Measurements from ENCODE around the gene ST6GALNAC3.

DNA sequence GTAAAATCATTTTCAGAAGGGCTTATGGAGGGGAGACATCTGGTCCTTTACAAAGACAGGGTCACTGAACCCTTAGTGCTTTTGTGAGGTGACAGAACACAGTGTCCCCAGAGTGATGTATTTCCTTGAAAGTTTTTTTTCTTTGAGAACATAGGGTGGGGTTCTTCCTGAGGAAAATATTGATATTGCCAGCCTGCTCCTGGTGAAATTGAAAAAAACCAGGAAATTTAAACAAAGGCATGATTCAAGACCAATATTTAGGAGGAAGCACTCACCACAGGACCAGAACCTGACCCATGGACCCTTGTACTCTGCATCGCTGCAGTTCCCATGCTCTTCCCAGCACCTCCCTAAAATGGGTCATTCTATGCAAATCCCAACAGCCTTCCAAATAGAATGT, 63.7 kb downstream of the ST6GALNAC3 start:
- TF ChIP-seq, protein P1, sequence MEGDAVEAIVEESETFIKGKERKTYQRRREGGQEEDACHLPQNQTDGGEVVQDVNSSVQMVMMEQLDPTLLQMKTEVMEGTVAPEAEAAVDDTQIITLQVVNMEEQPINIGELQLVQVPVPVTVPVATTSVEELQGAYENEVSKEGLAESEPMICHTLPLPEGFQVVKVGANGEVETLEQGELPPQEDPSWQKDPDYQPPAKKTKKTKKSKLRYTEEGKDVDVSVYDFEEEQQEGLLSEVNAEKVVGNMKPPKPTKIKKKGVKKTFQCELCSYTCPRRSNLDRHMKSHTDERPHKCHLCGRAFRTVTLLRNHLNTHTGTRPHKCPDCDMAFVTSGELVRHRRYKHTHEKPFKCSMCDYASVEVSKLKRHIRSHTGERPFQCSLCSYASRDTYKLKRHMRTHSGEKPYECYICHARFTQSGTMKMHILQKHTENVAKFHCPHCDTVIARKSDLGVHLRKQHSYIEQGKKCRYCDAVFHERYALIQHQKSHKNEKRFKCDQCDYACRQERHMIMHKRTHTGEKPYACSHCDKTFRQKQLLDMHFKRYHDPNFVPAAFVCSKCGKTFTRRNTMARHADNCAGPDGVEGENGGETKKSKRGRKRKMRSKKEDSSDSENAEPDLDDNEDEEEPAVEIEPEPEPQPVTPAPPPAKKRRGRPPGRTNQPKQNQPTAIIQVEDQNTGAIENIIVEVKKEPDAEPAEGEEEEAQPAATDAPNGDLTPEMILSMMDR (IDR thresholded peaks at IDR 0.05) = no peak
- TF ChIP-seq EP300 (IDR thresholded peaks at IDR 0.05; ENCODE audit: low read depth) = peak; percentile 69
- TF ChIP-seq POLR2AphosphoS5 (IDR thresholded peaks at IDR 0.05) = peak in 1 of 3 donors; percentile 23
